HG03159 (cell line): ENCODE results near the gene COMMD9.

Experiments used
- ATAC-seq: cut with Tn5 transposase; IDR thresholded peaks from one replicate; pipeline ENCODE4 v1.9.1; 2021; ENCODE audit warnings: mild to moderate bottlenecking, moderate library complexity; ENCODE audit not compliant: unreplicated experiment

The COMMD9 gene

DNA sequence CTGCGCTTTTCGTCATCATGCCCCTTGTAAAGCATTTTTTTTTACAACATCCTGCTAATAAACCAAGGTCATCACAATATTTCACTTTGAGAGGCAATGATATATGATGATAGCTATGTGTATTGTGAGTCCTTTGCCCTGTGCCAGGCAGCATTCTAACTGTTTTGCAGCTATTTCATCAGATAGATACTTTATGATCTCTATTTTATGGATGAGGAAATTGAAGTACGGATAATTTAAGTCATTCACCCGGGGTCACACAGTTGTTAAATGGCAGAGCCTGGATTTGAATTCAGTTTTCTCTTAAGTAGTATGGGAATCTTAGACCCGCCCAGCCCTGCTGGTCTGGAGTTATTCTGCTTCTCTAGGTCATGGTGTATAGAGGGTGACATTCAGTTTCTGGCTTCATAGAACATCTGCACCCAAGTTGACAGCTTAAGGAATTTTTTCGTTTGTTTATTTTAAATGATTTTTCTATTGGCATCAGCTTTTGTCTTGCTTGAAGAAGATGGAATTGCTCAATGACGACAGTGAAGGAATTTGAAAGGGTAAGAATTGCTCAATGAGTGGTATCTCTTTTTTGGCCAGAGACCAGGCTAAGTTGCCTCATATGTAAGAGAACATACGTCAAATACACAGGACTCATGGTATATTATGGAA is 7.8 kb upstream of the COMMD9 start:
- ATAC-seq, result no peak

DNA sequence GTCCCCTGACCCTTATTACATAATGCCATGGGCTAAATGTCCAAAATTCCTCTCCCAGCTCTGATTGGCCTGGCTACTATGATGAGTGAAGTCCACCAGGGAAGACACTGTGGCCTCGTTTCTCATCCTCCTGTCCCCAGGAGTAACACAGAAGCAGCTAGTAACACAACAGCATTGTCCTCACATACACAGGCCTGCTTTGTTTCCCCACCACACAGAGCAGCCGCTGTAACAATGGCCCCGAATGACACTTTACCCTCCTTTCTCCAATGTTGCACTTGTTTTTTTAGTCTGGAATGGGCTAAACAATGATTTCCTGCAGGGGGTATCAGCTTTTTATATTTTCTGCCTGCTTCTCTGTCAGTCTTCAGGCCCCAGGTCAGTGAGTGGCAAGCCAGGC is 6.7 kb upstream of the COMMD9 start, which contains the start of gene PRR5L:
Gene PRR5L, plus strand, starts transcription at position 363 of the 400 bp plus-strand sequence. CDS start 104,834 bp downstream, outside the sequence.
- ATAC-seq, result no peak

DNA sequence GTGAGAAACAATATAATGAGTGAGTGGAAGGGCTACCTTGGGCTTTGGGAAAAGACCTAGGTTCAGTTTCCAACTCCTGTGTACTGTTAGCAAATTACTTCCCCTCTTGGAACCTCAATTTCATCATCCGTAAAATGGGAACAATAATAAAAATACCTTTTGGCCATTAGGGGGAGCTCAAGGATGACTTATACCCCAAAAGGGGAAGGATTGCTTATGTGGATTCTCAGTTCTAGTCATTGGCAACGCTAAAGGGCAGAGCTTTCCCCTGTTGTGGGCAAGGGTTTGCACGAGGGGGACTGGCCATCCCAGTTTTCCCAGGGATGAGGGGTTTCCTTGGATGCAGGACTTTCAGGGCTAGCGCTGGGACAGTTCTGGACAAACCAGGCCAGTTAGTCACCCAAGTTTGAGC is 3.1 kb upstream of the COMMD9 start:
- peak; percentile 29 for ATAC-seq

DNA sequence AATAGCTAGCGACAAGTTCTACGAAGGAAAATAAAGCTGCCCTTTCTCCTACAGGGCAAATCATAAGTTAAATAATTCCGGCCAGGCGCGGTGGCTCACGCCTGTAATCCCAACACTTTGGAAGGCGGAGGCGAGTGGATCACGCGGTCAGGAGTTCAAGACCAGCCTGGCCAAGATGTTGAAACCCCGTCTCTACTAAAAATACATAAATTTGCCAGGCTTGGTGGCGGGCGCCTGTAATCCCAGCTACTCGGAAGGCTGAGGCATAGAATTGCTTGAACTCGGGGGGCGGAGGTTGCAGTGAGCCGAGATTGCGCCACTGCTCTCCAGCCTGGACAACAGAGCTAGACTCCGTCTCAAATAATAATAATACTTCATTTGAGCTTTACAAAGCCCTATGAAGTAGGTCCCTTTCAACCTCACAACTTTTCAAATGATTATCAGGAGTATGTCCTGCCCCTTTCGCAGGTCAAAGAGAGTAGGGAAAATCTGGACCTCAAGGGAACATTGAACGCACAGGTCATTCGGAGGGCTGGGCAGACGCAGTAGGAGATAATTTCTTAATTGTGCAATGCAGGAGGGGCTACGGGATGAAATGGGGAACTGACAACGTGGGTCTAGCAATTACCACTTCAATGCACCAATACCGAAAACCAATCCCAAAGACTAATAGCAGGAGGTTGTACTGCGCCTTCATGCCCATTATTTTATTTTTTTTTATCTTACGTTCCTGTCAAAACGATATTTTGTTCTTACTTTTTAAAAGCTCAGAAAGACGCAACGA is 590 bp downstream of the COMMD9 start:
- ATAC-seq, result no peak

DNA sequence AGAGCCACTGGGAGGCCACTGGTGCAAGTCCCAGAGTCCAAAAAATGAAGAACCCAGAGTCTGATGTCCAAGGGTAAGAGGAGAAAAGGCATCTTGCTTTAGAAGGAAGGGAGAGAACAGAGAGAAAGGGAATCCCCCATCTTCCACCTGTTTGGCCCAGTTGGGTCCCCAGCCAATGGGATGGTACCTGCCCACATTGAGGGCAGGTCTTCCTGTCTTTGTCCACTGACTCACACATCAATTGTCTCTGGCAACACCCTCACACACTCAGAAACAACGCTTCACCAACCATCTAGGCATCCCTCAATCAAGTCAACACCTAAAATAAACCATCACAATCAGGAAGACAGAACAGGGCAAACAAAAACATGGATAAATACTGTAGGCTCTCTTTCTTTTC is 6.3 kb downstream of the COMMD9 start:
- ATAC-seq, result no peak

DNA sequence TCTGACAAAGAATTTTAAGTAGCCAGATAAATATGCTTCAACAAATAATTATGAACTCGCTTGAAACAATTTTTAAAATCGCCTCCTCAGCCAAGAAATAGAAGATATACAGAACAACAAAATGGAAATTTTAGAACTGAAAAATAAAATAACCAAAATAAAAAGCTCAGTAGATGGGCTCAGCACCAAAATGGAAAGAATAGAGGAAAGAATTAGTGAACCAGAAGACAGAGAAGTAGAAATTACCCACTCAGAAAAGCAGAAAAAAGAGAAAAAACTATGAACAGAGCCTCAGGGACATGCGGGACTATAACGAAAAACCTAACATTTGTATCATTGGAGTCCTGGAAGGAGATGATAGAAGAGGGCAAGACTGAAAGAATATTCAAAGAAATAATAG is 7.4 kb downstream of the COMMD9 start:
- no peak for ATAC-seq

DNA sequence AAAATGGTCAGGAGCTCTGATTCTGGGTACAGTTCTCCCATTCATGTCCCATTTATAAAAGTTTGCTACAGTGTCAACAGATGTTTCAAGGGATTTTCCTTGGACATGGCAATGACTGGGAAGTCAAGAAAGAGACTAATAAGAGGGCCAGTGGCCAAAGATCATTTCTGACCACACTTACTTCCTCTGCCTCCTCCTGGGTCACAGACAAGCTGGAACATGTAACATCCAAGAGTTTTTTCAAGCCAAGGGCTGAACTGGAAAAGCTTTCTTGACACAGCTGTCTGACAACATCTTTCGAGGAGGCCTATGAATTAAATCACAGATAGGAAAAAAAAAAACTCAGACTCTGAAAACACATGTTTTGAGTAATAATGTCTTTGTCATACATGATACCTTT is 8.7 kb downstream of the COMMD9 start:
- ATAC-seq, result no peak

DNA sequence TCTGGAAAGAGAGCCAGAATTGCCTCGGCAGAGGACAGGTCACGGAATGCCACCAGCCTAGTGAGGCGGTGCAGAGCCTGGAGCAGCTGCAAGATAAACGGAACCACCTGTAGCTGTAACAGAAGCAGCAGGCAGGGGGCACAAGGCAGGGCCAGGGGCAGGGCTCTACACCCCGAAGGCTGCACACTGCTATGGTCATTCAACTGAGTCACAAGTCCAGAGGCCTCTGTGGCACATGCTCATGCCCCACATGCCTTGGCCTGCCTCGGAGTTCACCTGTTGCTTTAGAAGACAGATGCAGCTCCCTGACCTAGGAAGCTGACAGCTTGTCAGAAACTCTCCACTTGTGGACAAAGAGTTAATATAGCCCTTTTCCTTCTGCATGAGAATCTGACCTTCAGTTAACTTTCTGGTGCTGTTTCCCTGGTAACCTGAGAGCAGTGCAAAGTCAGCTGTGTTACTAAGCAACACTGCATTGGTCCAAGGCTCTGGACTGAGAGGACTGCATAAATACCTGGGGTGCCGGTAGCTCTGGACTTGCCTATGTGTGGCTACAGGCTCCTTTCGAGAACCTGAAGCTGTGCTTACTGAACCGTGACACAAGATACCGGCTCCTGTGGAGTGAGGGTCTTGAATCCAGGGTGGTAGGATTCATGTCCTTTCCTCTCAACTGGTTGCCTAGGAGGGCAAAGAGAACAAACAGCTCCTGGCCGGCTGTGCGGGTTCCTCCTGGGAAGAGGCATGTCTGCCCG is 10.5 kb downstream of the COMMD9 start:
- no peak for ATAC-seq

DNA sequence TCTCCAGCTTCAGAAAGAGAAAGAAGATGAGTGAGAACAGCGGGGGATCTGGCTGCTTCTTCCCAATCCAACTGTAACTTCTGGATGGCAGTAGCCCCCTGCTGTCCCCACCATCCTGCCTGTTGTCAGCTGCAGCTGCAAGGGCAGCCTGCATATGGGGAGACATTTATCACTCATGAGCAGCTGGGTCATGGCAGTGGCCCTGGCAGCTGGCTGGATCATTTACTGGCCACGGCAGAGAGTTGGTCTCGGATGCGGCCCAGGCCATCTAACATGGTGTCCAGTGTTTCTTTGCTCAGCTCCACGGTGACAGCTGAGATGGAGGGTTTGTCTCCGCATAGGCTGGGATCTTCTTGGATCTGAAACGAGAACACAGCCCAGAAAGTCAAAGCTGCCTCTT is 14.8 kb downstream of the COMMD9 start:
- no peak for ATAC-seq

DNA sequence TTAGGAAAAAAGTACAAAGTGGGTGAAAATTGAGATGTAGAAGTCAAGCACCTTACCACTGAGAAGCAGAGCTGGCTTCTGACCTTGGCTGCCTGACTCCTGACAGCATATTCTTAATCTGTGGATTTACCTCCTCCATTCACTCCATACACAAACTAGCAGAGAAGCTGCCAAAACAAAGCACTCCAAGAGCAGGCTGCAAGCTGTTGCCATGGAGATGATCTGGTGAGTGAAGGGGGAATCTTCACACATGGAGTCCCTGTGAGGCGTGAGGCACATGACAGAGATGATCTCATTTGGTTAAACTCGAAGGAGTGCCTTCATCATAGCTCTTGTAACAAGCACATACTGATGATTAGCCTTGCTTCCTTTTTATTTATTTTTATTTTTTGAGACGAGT is 16.1 kb downstream of the COMMD9 start:
- no peak for ATAC-seq

DNA sequence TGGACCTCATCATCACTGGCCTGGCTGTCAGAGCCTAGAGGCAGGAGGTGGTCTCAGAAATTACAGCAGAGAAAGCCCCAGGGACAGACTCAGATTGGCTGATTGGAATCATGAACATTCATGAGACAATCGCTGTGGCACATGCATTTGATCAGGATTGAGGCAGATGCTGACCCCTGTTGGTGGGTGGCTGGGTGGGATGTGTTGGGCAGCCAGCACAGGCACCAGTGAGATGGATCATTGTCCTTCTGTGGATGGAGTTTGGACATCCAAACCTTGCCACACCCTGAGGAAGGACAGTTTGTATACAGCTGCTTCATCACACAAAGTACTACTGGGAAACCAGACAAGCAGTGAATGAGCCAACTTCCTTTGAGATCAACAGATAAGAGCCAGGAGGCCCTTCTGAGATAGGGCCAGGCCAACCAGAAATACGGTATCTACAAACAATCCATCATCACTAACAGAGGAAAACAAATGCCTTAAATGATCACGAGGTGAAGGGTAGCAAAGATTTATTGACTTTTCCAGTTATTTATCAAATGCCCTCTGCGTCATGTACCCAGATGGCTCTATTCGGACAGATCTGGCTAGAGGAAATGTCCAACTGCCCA is 17.3 kb downstream of the COMMD9 start:
- no peak for ATAC-seq

DNA sequence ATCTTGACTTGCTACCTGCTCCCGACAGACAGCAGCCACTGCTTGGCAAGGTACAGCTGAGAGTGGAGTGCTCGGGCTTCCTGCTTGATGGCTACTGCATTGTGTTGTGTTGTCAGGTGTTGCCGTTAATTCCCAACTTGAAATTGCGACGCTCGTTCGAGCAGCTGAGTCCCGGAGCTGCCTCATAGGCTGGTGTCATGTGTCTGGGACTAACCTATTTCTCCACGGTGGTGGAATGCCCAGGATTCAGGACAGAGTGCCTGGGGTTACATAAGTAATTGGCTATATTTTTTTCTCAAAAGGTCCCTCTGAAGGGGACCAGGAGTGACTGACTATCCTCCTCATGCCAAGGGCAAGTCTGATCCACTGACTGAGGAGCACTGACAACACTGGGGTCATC is 18.5 kb downstream of the COMMD9 start:
- no peak for ATAC-seq

DNA sequence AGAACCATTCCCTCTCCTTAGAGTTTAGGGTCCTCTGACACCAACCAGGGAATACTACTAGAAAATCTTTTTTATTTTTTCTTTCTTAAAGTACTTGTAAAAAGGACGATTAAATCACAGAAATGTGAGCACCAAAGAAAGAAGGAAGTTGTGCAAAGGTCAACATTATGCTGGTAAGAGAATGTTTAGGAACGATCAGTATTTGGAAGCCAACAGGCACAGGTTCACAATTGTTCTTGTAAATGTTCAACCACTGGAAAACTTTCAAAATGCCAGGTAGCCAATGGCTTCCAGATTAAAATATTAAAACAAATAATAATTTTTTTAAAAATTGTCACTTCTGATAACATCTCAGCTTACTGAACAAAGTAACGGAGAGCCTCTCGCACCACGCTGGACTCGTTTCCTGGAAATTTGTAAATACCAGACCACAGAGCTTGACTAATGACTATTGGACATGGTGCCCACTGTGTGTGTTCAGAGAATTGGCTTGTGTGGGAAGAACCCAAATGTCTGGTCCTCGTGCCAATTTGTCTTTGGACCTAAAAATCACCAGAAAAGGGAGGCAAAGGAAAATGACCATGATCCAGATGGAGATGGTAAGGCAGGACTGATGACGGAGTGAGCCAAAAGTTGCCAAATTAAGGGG is 20.8 kb downstream of the COMMD9 start:
- ATAC-seq, result no peak

DNA sequence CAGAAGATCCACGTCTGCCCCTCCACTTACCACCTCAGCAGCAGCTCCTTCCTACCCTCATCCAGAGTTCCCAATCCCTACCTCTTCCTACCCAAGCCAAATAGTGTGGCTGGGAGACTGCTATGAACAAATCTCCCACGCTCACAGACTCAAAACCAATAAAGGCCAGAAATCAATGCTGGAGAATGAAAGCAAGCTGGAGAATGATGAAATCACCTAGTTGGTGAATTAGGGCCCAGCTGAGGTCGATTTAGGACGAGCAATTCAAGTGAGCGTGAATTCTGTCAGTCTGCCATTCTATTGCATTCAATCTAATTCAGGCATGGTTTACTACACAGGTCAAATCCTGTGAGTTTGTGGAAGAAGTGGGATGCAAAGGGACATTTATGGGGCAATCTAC is 22.5 kb downstream of the COMMD9 start:
- no peak for ATAC-seq

DNA sequence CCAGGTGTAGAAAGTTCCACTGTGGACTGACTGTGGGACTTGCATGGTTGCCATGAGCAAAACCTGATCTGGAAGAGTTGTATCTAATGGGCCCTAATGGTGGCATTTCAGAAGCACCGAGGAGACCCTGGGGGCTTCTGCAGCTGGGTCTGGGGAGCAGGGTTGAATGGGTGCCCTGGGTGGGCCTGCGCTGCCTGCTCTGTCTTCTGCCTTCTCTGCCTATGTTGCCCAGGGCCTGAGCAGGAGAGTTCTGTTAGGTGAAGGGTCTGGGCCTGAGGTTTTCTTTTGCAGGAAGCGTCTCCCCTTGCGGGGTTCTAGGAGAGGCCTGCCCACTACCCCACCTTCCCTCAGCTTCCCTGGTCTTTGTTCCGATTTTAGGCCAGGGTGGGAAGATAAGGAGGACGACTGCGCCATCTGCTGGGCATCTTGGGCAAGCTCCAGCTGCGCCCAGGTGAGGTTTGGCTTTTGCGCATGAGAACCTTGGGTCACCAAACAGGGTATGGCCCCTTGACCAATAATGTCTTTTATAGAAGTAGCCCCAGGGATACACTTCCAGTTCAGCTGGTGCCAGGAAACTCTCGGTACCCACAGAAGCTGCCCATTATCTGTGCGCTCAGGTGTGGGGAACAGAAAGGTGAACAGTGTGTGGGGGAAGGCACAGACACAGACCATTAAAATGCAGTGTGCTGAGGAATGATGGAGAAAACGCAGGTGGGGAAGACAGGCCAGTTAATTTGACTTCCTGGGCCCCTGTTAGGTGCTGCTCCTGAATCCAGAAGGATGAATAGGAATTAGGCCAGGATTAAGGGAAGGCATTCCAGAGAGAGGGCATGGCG is 23.2 kb downstream of the COMMD9 start:
- peak; percentile 74 for ATAC-seq

DNA sequence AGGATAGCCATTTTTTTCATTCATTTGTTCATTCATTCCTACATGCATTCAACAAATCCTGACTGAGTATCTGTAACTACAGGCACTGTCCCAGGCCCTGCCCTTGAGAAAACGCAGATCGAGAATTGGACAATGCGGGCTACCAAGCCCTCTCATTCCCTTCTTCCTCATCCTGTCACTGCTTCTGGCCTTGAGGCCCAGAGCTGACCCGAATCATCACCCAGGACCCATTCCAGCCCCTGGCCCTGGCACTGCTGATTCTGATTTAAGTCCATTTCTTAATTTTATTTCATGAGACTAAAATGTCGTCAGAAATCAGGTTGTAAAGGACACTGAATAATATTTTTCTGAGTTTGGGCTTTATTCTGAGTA is 24.3 kb downstream of the COMMD9 start:
- ATAC-seq, result no peak

DNA sequence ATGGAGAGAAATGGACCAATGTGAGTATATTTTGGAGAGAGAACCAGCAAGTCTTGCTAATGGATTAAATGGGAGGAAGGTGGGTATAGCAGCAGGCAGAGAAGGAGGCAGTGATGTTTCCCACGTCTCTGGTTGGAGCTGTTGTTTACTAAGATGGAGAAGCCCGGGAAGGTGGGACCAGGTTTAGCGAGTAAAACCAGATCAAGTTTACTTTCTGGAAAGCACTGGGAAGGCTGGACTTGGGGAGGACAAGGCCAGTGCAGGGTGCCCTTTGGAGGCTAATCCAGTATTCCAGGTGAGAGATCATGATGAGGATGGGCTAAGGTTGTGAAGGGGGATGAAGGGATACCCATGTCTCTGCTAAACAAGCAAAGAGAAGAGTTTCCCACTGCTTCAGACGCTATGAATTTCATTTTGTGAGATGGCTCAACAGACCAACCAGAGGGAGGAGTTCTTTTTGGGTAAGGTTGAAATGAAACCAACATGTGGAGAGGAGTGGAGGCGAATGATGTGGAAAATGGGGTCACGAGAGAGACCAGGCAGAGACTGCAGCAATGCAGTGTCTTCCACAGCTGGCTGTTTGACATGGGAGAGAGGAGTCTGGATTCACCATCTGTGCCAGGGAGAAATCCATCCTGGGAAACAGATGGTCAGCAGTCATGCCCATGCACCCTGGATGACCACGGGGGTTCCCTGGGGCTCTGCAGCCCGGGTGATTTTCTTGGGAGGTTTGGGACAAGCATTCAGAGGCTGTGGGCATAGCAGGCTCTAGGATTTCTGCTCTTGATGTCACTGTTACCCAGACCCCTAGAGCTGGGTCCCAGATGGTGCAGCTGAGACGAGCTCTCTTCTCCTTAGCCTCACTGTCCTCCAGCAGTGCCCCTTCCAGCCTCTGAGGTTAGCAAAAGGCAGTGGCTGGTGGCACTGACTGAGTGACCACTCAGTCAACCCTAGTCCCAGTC is 24.9 kb downstream of the COMMD9 start:
- no peak for ATAC-seq

DNA sequence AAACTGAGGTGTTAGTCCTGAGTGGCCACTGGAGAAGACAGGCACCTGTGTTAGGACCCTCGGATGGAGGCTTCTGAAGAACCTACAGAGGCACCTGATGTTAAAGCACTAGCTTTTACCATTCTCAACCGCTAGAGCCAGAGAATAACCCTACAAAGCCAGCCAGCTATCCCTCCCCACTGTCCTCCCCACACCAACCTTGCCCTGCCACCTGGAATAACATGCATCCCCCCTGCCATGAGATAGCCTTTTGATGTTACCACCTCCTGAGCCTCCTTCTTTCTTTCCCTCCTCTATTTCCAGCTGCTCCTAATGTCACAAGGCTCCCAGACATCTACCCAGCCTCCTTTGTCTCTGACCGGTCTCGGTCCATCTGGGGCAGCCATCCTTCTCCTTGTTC is 28.1 kb downstream of the COMMD9 start:
- no peak for ATAC-seq
